ENCODE results near the gene PIP4K2B.

The PIP4K2B gene

GRCh38 chr17:38730526-38731379 lies 68.6 kb downstream of the PIP4K2B start:
- Histone ChIP-seq H3K27ac (replicated peaks) (peak overlapping the region; percentile 63), H3K4me3 (replicated peaks; ENCODE audit: insufficient read depth, low read length) (peak overlapping the region; percentile 81), H3K27me3 (ENCODE audit: insufficient read depth, poor library complexity, severe bottlenecking) (no peaks in the 10 kb centered on the region)
- DNase-seq (ENCODE audit: low read depth in 1 of 2, low spot score in 1 of 2): peak in 1 of 2 experiments; percentile 18
- TF ChIP-seq POLR2AphosphoS5 (IDR thresholded peaks at IDR 0.05; ENCODE audit: low read depth) (peak; percentile 35; the same call in 1 of the 2 replicates), REST (IDR thresholded peaks at IDR 0.05; ENCODE audit: insufficient replicate concordance, low read depth) (no peak)

- TF ChIP-seq REST (IDR thresholded peaks at IDR 0.05; ENCODE audit: insufficient replicate concordance, low read depth) (no peak), CTCF (IDR thresholded peaks at IDR 0.05; ENCODE audit: insufficient read depth, low read length) (peak; percentile 11)
- Histone ChIP-seq H3K27me3 (ENCODE audit: insufficient read depth, poor library complexity, severe bottlenecking) (no peaks in the 10 kb centered on the region), H3K4me3 (replicated peaks; ENCODE audit: insufficient read depth, low read length) (peak within 1 kb of the TSS; percentile 81), H3K27ac (replicated peaks) (peak within 1 kb of the TSS; percentile 63)
- DNase-seq (ENCODE audit: low read depth in 1 of 2, low spot score in 1 of 2): peak; percentile 73
Observed at GRCh38 chr17:38729886-38730525, 69.3 kb downstream of the PIP4K2B start, which contains the start of gene CISD3. TSS of gene CISD3 (plus strand) at chr17:38730341. CDS start at chr17:38730359, 18 bp downstream.

- H3K27me3 ChIP-seq (ENCODE audit: insufficient read depth, poor library complexity, severe bottlenecking): no peaks in the 10 kb centered on the region
- H3K27ac ChIP-seq (replicated peaks): peak overlapping the region; percentile 62
- DNase-seq (ENCODE audit: low read depth in 1 of 2, low spot score in 1 of 2): no peak
- peak overlapping the region; percentile 46 for H3K4me3 ChIP-seq (replicated peaks; ENCODE audit: insufficient read depth, low read length)
- TF ChIP-seq POLR2AphosphoS5 (IDR thresholded peaks at IDR 0.05; ENCODE audit: low read depth) (no peak), GABPA (IDR thresholded peaks at IDR 0.05; ENCODE audit: low read depth) (no peak), SPI1 (IDR thresholded peaks at IDR 0.05; ENCODE audit: borderline replicate concordance, low read depth) (no peak), REST (IDR thresholded peaks at IDR 0.05; ENCODE audit: insufficient replicate concordance, low read depth) (no peak), CTCF (IDR thresholded peaks at IDR 0.05; ENCODE audit: insufficient read depth, low read length) (no peak)
Observed at GRCh38 chr17:38729368-38729885, 69.9 kb downstream of the PIP4K2B start.
